IMR-90 (cell line): ENCODE results near the gene DNM3. TPM values are rescaled to one million over a fixed set of nuclear protein-coding genes. Genes with fewer than 3 reads are reported as not detected.
A peak's percentile ranks its signal among the peaks of the same experiment; 100 is the strongest.

ENCODE experiments used
- ATAC-seq: fragments of 200-7000 bp; cut with Tn5 transposase; 2 replicates; pipeline ENCODE4 v1.9.1; 2020; ENCODE audit warnings: low read depth, mild to moderate bottlenecking, moderate library complexity
- BruUV-seq: library from RNA; stranded (reverse); fragments of 400-500 nt; replicated peaks from 2 replicates; lab custom pipeline; 2021; lab: Mats Ljungman, UMichigan
- CTCF ChIA-PET: fragments of 300-600 bp; formaldehyde crosslinking; extraction: SDS; loops from one replicate; lab custom pipeline; 2021; ENCODE audit warnings: antibody characterized with exemption; lab: Yijun Ruan, JAX
- POLR2A ChIA-PET: fragments of 300-600 bp; sonication (Branson Sonifier 250); formaldehyde crosslinking; loops from one replicate; lab custom pipeline; 2022; ENCODE audit warnings: antibody characterized with exemption; ENCODE audit not compliant: unreplicated experiment; lab: Charles Lee
- DNase-seq: peaks from one replicate; pipeline ENCODE4 v3.0.0; 2013
- H2AFZ ChIP-seq: replicated peaks from 2 replicates; pipeline ENCODE3; 2013; ENCODE audit warnings: low read length, mild to moderate bottlenecking; ENCODE audit not compliant: poor library complexity
- H2AK5ac ChIP-seq: 2 replicates; pipeline ENCODE4 v1.6.1; 2013; ENCODE audit warnings: low read depth, low read length, inconsistent platforms
- H2AK9ac ChIP-seq: replicated peaks from 2 replicates; pipeline ENCODE3; 2013; ENCODE audit warnings: mild to moderate bottlenecking, low read depth, low read length, moderate library complexity; ENCODE audit not compliant: poor library complexity
- H2BK120ac ChIP-seq: 2 replicates; pipeline ENCODE4 v1.6.1; 2013; ENCODE audit warnings: low read depth, low read length, inconsistent platforms
- H2BK15ac ChIP-seq: 3 replicates; pipeline ENCODE4 v1.6.1; 2013; ENCODE audit warnings: low read depth, low read length, inconsistent platforms
- H2BK20ac ChIP-seq: 2 replicates; pipeline ENCODE4 v1.6.1; 2013; ENCODE audit warnings: low read depth, mild to moderate bottlenecking, inconsistent platforms, low read length, moderate library complexity
- H2BK5ac ChIP-seq: 2 replicates; pipeline ENCODE4 v1.6.1; 2013; ENCODE audit warnings: mild to moderate bottlenecking, low read depth, low read length, inconsistent platforms; ENCODE audit not compliant: poor library complexity, severe bottlenecking
- H3K14ac ChIP-seq: replicated peaks from 2 replicates; pipeline ENCODE4 v1.6.1; 2013; ENCODE audit warnings: low read depth, low read length, inconsistent platforms
- H3K18ac ChIP-seq: 2 replicates; pipeline ENCODE4 v1.6.1; 2013; ENCODE audit warnings: low read depth, low read length, control low read depth
- H3K23ac ChIP-seq: 2 replicates; pipeline ENCODE4 v1.6.1; 2013; ENCODE audit warnings: low read depth, low read length, inconsistent platforms
- H3K27ac ChIP-seq: 2 replicates; pipeline ENCODE4 v1.5.1; 2013; ENCODE audit warnings: mild to moderate bottlenecking, control low read depth, low read length; ENCODE audit not compliant: insufficient read depth
- H3K27me3 ChIP-seq: 2 replicates; pipeline ENCODE4 v1.6.1; 2013; ENCODE audit warnings: low read length; ENCODE audit not compliant: control insufficient read depth, insufficient read depth
- H3K36me3 ChIP-seq: 2 replicates; pipeline ENCODE4 v1.6.1; 2013; ENCODE audit warnings: low read length, mixed read lengths; ENCODE audit not compliant: control insufficient read depth, insufficient read depth
- H3K4ac ChIP-seq: 2 replicates; pipeline ENCODE4 v1.6.1; 2013; ENCODE audit warnings: low read depth, low read length, inconsistent platforms
- H3K4me1 ChIP-seq: 2 replicates; pipeline ENCODE4 v1.6.1; 2013; ENCODE audit warnings: low read length, mixed read lengths; ENCODE audit not compliant: control insufficient read depth, insufficient read depth
- H3K4me2 ChIP-seq: 2 replicates; pipeline ENCODE4 v1.6.1; 2013; ENCODE audit warnings: low read depth, mild to moderate bottlenecking, control low read depth, low read length, moderate library complexity
- H3K4me3 ChIP-seq: 2 replicates; pipeline ENCODE4 v1.5.1; 2013; ENCODE audit warnings: low read depth, mild to moderate bottlenecking, control low read depth, low read length, moderate library complexity; ENCODE audit not compliant: insufficient read depth
- H3K56ac ChIP-seq: 2 replicates; pipeline ENCODE4 v1.6.1; 2013; ENCODE audit warnings: low read length, inconsistent platforms; ENCODE audit not compliant: insufficient read depth; ENCODE audit errors: extremely low read depth
- H3K79me1 ChIP-seq, 2 experiments: 2 replicates each; pipeline ENCODE4 v1.6.1; 2013; ENCODE audit warnings: low read length in 2 of 2, inconsistent platforms in 1 of 2, low read depth in 1 of 2
- H3K9ac ChIP-seq: 2 replicates; pipeline ENCODE4 v1.6.1; 2013; ENCODE audit warnings: low read depth, low read length, control low read depth
- H3K9me1 ChIP-seq: 2 replicates; pipeline ENCODE4 v1.6.1; 2013; ENCODE audit warnings: low read length, inconsistent platforms; ENCODE audit not compliant: insufficient read depth
- H3K9me3 ChIP-seq: 2 replicates; pipeline ENCODE4 v1.6.1; 2013; ENCODE audit warnings: low read length; ENCODE audit not compliant: control insufficient read depth, insufficient read depth
- H4K20me1 ChIP-seq: 2 replicates; pipeline ENCODE4 v1.6.1; 2013; ENCODE audit warnings: low read length, inconsistent platforms; ENCODE audit not compliant: insufficient read depth
- H4K5ac ChIP-seq: 2 replicates; pipeline ENCODE4 v1.6.1; 2013; ENCODE audit warnings: mild to moderate bottlenecking, low read depth, low read length, control low read depth
- H4K8ac ChIP-seq, 2 experiments: 2 replicates each; pipeline ENCODE4 v1.6.1; 2013; ENCODE audit warnings: low read depth in 2 of 2, low read length in 2 of 2, control low read depth in 1 of 2, inconsistent platforms in 1 of 2
- H4K91ac ChIP-seq: 2 replicates; pipeline ENCODE4 v1.6.1; 2013; ENCODE audit warnings: low read depth, low read length, inconsistent platforms; ENCODE audit not compliant: insufficient read depth
- NFE2L2 ChIP-seq: fragments of 150-350 bp; IDR thresholded peaks from 2 replicates; pipeline ENCODE4 v1.6.1; 2016; ENCODE audit warnings: low read depth, mild to moderate bottlenecking, low read length
- RFX5 ChIP-seq: IDR thresholded peaks from 2 replicates; pipeline ENCODE4 v1.8.0; 2012; ENCODE audit warnings: low read depth, mild to moderate bottlenecking, low read length, moderate library complexity
- WGBS, 2 experiments: methylation state at CpG; one replicate each; pipeline versions ENCODE4 v1.1.5 to v1.1.7; 2013; ENCODE audit warnings: missing lambda C conversion rate in 2 of 2; ENCODE audit not compliant: insufficient read length in 1 of 2; ENCODE audit errors: extremely low coverage in 2 of 2; 5-methylcytosine and 5-hydroxymethylcytosine counted together
- dilution Hi-C: fragments of 300-500 bp; cut with HindIII; formaldehyde crosslinking; loops from one replicate; pipeline ENCODE4 v1.14.3; 2018; ENCODE audit warnings: low sequenced_read_pairs; ENCODE audit not compliant: unreplicated experiment
- in situ Hi-C: fragments of 300-500 bp; cut with MboI; formaldehyde crosslinking; loops from 3 replicates; pipeline ENCODE4 v1.14.3; 2019; ENCODE audit warnings: low sequenced_read_pairs, inconsistent platforms, mixed read lengths
- intact Hi-C: fragments of 100-400 bp; cut with micrococcal nuclease; formaldehyde crosslinking; loops from 2 replicates; pipeline ENCODE4 v1.10.0; 2022
- polyA plus RNA-seq, 3 experiments: library from polyadenylated mRNA; depleted of rRNA; stranded (reverse); fragments of >200 nt; gene quantifications; 2 replicates each; pipeline ENCODE4 v1.2.3, GENCODE V29; 2012; ENCODE audit warnings: low replicate concordance in 1 of 3
- total RNA-seq: library from RNA; depleted of rRNA; stranded (reverse); fragments of >200 nt; gene quantifications from 2 replicates; pipeline ENCODE4 v1.2.3, GENCODE V29; 2012

Gene DNM3
- total and polyA plus RNA-seq, 2 of the 4 experiments (the other 2 are of a cell fraction): 0.36 TPM

DNA sequence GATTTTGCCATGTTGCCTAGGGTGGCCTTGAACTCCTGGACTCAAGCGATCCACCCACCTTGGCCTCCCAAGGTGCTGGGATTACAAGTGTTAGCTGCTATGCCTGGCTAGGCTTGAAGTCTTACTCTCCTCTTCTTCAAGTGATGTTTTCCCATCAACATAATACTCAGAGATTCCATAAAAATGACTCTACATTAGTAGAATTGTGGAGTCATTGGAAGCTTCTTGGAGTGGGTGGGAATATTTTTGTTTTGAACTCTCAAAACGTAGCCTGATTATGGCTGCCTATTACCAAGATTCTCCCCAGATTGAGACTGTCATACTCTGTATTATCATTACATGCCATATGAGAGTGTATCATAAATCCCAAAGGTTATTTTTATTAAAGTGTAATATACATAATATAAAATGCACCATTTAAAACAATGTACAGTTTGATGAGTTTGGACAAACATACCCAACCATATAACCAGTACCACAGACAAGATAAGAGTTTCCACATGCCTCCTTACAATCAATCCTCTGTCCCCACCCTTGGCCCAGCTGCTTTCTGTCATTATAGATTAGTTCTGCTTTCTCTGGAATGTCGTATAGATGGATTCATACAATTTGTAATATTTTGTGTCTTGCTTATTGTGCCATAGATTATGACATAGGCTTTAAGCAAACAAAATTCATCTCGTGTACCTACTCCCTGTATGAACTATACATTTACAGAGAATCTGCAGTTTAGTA, 8.0 kb upstream of the DNM3 start:
- H3K4me1 ChIP-seq: no peaks in the 10 kb centered on the region
- H3K9ac ChIP-seq: no peak overlapping the region
- in situ Hi-C loops: no loop called here
- BruUV-seq: no TSS peak
- H3K56ac ChIP-seq: no peak overlapping the region
- no peaks in the 10 kb centered on the region for H3K79me1 ChIP-seq
- H3K9me1 ChIP-seq: no peaks in the 10 kb centered on the region
- H3K36me3 ChIP-seq: no peaks in the 10 kb centered on the region
- H3K4me3 ChIP-seq: no peak overlapping the region
- H3K4me2 ChIP-seq: no peak overlapping the region
- no peak overlapping the region for H3K4ac ChIP-seq
- no peak overlapping the region for H2BK5ac ChIP-seq
- no peak overlapping the region for H3K14ac ChIP-seq
- H2AK5ac ChIP-seq: no peak overlapping the region
- H4K8ac ChIP-seq: no peak overlapping the region
- no peak overlapping the region for H2BK15ac ChIP-seq
- WGBS, 2 experiments: no CpG with 5 or more reads among the region's 4 CpGs
- no peak overlapping the region for H4K5ac ChIP-seq
- ChIA-PET POLR2A (no interaction called here), CTCF (no interaction called here)
- no peaks in the 10 kb centered on the region for H3K9me3 ChIP-seq
- peaks cover 4% of the 10 kb centered on the region; the same call in 1 of the 2 replicates for H3K27me3 ChIP-seq
- dilution Hi-C loops: no loop called here
- H2BK20ac ChIP-seq: no peak overlapping the region
- no peak overlapping the region for H3K23ac ChIP-seq
- no peak overlapping the region for H3K27ac ChIP-seq
- H4K91ac ChIP-seq: no peak overlapping the region
- H4K20me1 ChIP-seq: no peaks in the 10 kb centered on the region
- H2BK120ac ChIP-seq: no peak overlapping the region
- ATAC-seq: peak; percentile 17; the same call in 1 of the 2 replicates
- intact Hi-C loops: no loop called here
- peak; percentile 29 for DNase-seq
- H2AFZ ChIP-seq: no peak overlapping the region
- TF ChIP-seq RFX5 (no peak), NFE2L2 (no peak)
- H3K18ac ChIP-seq: no peak overlapping the region
- H2AK9ac ChIP-seq: no peak overlapping the region
